HCT116 (cell line): ENCODE results near the gene SUMO1.

Experiments used
- CEBPB ChIP-seq: IDR thresholded peaks from 2 replicates; pipeline ENCODE4 v1.6.1; 2012; ENCODE audit warnings: low read depth
- EZH2phosphoT487 ChIP-seq: fragments of 200-600 bp; IDR thresholded peaks from 2 replicates; pipeline ENCODE4 v1.6.1; 2018; ENCODE audit warnings: antibody characterized with exemption, borderline replicate concordance
- FOSL1 ChIP-seq: IDR thresholded peaks from 2 replicates; pipeline ENCODE4 v1.6.1; 2012; ENCODE audit warnings: low read depth
- POLR2A ChIP-seq: IDR thresholded peaks from 2 replicates; pipeline ENCODE4 v1.7.0; 2011; ENCODE audit warnings: borderline replicate concordance; ENCODE audit not compliant: insufficient read depth, insufficient read length; ENCODE audit errors: extremely low read depth
- SP1 ChIP-seq: IDR thresholded peaks from 2 replicates; pipeline ENCODE4 v1.6.1; 2012; ENCODE audit warnings: low read depth
- YY1 ChIP-seq: IDR thresholded peaks from 2 replicates; pipeline ENCODE4 v1.6.1; 2011; ENCODE audit warnings: low read length, low read depth, moderate library complexity, mild to moderate bottlenecking; ENCODE audit not compliant: insufficient replicate concordance; ENCODE audit errors: extremely low read depth
- TF ChIP-seq, protein P1 (sequence below), 3 experiments: fragments of 200-600 bp in 1 of 3; sonication (generic) in 1 of 3; IDR thresholded peaks in 2 of 3; conservative IDR thresholded peaks in 1 of 3; 2 replicates each; pipeline ENCODE4 v1.5.1; 2012 to 2017; ENCODE audit warnings: low read depth in 2 of 3, low read length in 2 of 3, antibody characterized with exemption in 1 of 3, borderline replicate concordance in 1 of 3, control low read depth in 1 of 3, mild to moderate bottlenecking in 1 of 3, mixed read lengths in 1 of 3, mixed run types in 1 of 3, moderate library complexity in 1 of 3; ENCODE audit not compliant: insufficient read depth in 1 of 3

DNA sequence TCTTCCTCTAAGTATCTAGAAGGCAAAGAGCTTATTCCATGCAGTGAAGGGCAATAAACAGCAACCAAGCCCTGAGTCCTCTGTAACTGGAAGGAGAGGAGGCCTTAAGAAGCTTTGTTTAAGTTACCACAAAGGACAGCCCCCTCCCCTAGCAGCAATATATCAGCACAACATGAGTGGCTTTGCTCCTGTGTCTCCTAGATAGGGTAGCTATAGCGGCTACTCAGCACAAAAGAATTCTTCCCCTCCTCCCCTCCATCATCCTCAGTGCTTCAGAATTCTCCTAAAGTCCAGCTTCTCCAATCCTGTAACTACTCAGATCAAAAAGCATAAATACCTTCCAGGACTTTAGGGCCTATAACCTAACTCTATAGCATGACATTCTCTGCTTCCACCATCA, 16.5 kb downstream of the SUMO1 start:
- TF ChIP-seq POLR2A (no peak), SP1 (no peak), FOSL1 (no peak), YY1 (no peak), CEBPB (no peak), EZH2phosphoT487 (no peak)
- TF ChIP-seq, protein P1, sequence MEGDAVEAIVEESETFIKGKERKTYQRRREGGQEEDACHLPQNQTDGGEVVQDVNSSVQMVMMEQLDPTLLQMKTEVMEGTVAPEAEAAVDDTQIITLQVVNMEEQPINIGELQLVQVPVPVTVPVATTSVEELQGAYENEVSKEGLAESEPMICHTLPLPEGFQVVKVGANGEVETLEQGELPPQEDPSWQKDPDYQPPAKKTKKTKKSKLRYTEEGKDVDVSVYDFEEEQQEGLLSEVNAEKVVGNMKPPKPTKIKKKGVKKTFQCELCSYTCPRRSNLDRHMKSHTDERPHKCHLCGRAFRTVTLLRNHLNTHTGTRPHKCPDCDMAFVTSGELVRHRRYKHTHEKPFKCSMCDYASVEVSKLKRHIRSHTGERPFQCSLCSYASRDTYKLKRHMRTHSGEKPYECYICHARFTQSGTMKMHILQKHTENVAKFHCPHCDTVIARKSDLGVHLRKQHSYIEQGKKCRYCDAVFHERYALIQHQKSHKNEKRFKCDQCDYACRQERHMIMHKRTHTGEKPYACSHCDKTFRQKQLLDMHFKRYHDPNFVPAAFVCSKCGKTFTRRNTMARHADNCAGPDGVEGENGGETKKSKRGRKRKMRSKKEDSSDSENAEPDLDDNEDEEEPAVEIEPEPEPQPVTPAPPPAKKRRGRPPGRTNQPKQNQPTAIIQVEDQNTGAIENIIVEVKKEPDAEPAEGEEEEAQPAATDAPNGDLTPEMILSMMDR (IDR thresholded peaks at IDR 0.05 in 2 of 3, conservative IDR thresholded peaks at IDR 0.05 in 1 of 3; ENCODE audit: borderline replicate concordance in 1 of 3, insufficient read depth in 1 of 3, low read depth in 2 of 3, low read length in 2 of 3): no peak
